Stimulated activated CD4-positive, alpha-beta T cell treated with anti-CD3 and anti-CD28 coated beads, TNF-alpha, amount 100 ng/mL, for 24 hours (primary cell): ENCODE data around the gene MMS22L.

Source experiments
- DNase-seq, 3 experiments: peaks; one replicate each; pipeline ENCODE4 v3.0.0-alpha.2; 2020; ENCODE audit warnings: low read depth in 3 of 3

MMS22L gene

GRCh38 chr6:97147421-97147820 lies 135.6 kb downstream of the MMS22L start:
- DNase-seq, result no peak

DNA sequence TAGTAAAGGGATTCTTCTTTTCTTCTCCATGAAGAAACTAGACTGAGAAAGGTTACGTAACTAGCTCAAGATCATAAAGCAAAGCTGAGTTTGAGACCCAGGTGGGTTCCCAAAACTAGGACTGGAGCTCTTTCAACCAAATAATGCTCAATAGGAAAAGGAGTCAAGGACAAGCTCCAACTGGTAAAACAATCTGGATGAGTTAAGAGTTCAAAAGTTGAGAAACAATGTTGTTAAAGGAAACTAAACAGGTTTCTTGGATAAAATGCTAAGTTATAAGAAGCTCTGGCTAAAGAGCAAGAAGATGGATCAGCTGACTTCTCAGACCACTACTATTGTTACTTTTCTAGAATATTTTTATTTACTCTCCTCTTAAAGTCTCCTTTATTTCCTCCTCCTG lies 137.3 kb downstream of the MMS22L start:
- no peak for DNase-seq

DNA sequence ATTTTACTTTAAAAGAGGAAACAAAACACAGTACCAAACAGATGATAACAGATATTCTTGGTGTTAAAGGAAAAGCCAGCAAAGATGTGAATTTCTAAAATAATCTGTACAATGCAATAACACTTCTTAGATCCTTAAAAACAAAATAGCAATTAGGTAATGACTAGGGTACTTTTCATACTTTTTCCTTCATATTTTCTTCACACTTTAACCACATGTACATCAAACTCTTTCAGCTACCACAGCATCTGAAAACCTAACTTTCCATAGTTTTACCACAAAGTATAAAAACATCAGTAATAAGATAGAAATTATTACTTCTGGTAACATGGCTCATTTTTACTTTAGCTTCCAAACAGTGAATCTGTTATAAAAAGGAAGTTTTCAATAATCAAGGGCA lies 141.3 kb downstream of the MMS22L start:
- no peak for DNase-seq

DNA sequence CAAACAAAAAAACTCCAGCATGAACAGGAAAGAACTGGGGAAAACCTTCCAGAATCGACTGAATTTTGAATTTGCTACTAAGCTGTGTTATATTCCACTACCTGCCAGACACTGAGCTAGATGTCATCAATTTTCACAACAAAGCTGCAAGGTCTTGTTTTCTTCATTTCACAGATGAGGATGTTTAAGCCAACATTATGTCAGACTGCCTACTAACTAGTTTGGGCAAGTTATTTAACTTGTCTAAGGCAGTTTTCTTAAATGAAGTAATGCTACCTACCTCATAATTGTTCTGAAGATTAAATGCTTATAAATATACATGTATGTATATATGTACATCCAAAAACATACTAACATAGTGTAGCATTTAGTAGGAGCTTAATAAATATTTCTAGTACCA lies 144.4 kb downstream of the MMS22L start:
- no peak for DNase-seq

GRCh38 chr6:97136626-97137358 lies 146.2 kb downstream of the MMS22L start:
- no peak for DNase-seq

DNA sequence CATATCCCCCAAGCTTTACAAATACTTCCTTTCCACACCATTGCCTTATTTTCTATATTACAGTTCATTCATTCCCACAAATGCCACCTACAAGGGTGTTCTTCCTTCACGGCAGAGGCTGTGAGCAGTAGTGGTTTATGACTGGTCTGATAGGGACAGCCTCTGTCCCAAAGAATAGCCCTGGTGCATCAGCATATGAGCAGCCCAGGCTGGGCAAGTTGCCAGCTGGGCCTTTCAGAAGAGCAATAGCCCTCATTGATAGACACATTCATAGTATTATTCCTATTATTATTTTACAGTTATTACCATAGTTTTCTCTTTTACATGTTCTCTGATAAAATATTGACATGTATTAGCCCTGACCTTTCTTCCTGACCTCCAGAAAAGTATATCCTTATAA lies 149.9 kb downstream of the MMS22L start:
- DNase-seq, result no peak

DNA sequence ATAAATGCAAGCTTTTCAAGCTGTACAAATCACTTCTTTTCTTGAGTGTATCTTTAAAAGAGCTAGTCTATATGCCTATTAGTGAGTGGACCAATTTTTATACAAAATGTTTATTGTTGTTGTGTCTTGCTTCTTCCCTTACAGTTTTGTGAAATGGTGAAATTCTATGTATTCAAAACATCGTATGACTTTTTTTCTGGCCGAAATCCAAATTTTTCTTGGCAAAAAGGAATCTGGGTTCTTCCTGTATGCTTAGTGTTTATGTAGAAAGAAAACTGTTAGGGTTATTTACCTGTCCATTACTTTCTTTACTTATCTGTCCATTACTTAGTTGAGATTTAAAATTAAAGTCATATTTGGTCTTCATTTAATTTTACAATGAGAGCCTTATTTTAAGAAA lies 153.9 kb downstream of the MMS22L start:
- DNase-seq, result no peak

- DNase-seq, result no peak
These were observed 154.5 kb downstream of the MMS22L start for GRCh38 chr6:97128507-97128906.

DNA sequence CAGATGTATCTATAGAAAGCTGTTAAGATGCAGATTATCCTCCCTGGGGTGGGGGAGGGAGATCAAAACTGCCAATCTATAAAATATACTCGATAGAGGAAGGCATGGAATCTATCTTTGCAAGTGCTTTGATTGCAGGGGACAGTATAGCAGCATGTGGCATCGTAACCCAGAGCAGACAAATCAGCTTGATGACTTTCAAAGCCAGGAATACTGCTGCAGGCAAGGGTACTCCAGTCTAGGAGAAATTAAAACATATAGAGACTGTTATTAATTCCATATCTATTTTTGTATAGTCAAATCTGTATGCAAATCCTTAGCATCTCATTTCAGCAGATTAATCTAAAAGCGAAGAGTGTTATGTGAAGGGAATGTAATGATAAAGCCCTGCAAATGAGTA lies 159.4 kb downstream of the MMS22L start:
- DNase-seq, result no peak

DNA sequence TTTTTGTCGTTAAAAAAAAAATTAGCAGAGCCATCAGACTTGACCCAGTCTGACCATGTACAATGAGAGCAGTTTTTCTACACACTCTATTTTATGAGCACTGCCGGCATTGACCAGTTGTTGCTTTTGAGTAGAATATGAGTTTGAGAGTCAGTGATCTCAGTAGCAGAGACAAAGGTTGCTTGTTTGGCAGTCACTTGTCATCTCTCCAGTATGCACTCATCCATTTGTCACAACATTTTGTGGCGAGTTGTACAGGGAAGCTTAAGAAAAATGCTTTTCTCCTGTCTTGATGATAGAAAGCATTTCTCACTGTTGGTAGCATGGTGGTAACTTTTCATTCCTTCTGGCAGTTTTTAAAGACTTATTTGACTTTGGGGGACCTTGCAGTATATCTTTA lies 159.9 kb downstream of the MMS22L start:
- no peak for DNase-seq

DNA sequence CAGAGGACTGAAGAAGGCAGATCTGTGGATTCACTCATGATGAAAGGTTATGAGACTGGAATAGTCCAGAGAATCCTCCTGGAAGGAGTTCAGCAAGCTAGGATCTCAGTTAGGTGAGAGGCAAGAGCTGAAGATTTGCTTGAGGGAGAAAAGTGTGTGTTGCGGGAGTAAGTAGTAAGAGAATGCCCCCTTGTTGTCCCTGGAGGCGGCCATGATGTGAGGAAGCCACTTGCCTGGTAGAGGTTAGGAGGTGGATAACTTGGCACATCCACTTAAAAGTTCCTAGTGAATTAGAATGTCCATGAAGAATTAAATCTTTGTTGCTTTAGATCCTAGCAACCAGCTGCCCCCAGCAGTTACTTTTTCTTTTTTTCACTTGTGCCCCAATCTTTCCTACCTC lies 162.5 kb downstream of the MMS22L start:
- DNase-seq, result no peak

- DNase-seq, result no peak
These were observed 168.4 kb downstream of the MMS22L start for GRCh38 chr6:97114645-97115044.

- DNase-seq, result peak in 1 of 3 experiments; percentile 2
These were observed 169.8 kb downstream of the MMS22L start for GRCh38 chr6:97113170-97113569.

DNA sequence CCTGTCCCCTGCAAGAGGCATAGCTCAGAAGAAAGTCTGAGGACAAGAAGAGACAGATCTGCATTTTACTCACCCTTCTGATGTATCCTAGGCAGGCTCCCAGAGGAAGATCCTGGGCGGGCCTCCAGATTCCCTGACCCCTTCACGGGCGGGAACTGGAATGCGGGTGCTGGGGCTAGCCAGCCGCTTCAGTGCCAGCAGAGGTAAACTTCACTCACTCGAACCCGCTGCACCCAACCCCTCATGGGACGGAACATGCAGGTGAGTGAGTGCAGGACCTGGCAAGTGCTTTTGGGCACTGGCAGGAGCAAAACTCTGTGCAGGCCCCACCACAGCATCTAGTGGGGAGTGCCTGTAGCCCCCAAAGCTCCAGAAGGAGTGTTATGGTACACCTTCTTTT lies 171.8 kb downstream of the MMS22L start:
- DNase-seq, result no peak

- DNase-seq, result no peak
These were observed 172.4 kb downstream of the MMS22L start for GRCh38 chr6:97110626-97111025.

DNA sequence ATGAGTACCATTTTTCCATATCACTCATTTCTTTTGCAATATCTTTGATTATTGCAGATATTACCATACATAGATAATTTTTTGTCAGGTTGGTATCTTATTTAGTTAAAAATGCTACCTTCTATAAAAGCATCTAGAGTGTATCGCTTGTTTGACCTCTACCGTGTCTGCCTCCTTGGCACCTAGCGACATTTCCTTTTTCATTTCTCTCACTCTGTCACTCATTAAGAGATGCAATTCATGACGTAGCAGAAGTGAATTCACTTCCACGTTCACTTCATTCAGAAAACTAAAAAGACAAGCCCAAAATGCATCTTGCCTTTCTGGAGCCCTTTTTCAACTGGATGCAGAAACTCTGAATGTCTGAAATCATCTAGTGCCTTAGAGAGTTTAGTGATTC lies 172.9 kb downstream of the MMS22L start:
- DNase-seq, result no peak

GRCh38 chr6:97109444-97109843 lies 173.6 kb downstream of the MMS22L start:
- DNase-seq, result no peak

DNA sequence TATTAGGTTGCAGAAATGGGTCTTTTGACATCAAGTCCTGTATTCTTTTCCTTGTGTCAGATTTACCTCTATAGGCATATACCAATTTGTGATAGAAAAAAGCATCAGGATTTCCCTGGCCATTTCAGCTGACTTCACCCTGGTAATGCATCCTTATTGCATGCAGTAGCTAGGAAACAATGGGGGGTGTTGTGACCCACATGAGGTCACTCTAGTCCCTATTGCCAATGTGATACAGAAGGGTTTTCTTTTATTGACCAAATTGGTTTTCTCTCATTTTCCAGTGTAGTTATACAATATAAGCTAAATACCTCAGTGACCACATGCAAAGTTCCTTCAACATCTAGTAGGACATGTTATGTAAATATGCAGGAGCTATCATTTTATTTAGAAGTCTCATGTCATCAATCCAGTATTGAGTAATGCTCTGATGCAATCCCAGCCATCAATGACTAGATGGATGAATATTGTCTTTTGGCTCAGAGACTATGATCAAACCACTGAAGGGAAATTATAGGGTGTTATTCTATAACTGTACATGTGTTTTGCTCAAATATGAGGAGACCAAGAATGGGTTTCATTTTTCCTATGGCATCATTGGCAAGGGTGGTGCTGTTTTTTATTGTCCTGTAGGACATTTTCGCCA lies 180.7 kb downstream of the MMS22L start:
- DNase-seq, result no peak

DNA sequence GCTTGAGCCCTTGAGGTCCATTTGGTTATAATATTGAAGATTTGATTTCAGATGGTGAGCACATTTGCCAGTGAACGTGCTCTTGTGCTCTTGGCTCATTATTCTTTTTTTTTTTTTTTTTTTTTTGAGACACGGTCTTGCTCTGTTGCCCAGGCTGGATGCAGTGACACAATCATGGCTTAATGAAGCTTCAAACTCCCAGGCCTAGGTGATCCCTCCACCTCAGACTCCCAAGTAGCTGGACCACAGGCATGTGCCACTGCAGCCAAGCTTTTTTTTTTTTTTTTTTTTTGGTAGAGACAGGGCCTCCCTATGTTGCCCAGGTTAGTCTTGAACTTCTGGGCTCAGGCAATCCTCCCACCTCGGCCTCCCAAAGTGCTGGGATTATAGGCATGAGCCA lies 182.3 kb downstream of the MMS22L start:
- DNase-seq, result no peak

DNA sequence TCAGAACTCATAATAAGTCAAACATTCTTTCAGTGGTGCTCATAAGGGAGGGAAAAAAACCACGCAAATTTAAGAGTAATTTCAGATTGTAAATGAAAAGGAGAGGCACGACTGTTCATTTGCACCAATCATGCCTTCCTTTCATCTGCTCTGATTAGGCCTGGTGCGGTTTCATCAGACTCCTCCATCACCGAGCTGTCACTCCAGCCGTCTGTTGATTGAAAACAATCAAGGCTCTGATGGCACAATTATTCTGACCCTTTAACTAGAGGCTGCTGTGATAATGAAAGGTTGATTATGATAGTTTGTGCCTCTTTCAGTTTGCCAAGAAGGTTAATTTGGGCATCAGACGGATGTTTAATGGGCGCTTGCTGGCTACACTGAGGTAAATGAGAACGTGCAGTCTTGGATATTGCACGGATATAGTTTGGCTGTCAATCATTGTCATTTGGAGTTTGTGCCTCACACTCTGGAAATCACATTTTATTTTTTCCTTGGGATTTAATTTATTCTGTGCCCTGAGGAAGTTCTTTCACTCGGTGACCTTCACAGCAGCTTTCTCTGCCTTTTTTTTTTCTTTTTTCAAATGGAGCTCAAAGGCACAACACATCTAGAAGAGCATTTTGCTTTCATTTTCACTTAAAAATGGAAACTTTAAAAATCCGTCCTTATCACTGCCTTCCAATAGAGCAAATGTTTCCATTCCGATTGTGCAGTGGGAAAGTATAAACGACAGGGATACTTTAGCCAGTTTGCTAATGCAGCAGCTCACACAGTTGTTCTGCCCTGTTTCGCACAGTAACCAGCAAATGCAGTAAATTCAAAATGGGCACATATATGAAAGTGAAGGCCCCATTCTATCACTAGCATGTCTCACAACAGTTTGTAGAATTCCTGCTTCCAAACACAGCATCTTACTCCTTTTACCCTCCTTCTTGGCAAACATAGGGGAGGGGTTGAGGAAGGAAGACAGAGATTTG lies 185.7 kb downstream of the MMS22L start:
- no peak for DNase-seq

GRCh38 chr6:97095311-97095850 lies 187.6 kb downstream of the MMS22L start:
- DNase-seq, result no peak

GRCh38 chr6:97094376-97094775 lies 188.6 kb downstream of the MMS22L start:
- no peak for DNase-seq
